Erythroblast (primary cell): ENCODE results near the gene R3HDM4.

Source experiments
- GATA1 ChIP-seq: IDR thresholded peaks from 2 replicates; pipeline ENCODE4 v1.6.1; 2011; ENCODE audit warnings: low read depth, mild to moderate bottlenecking, control low read depth, low read length, moderate library complexity
- POLR2A ChIP-seq: IDR thresholded peaks from 2 replicates; pipeline ENCODE4 v1.6.1; 2011; ENCODE audit warnings: mild to moderate bottlenecking, low read length

DNA sequence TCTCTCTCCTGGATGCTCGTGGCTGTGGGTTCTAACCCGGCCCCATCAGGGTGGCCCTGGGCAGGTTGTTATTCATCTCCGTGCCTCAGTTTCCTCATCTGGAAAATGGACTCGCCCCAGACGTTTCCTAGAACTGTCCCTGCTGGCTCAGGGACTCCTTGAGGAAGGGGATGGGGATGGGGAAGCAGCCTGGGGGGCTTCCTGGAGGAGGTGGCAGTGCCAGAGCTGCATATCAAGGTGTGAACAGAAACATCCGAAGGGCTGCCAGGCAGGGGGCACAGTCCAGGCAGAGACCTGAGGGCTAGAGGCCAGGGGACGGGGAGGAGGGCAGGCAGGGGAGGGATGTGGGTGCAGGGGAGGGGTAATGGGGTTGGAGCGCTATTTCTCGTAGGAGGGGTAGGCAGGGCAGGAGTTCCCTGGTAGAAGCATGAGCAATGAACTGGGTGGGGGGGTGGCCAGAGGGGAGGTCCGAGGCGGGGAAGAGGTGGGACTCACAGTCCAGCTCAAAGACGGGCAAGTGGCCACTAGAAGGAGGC is 64.6 kb downstream of the R3HDM4 start:
- TF ChIP-seq POLR2A (no peak), GATA1 (no peak)
